ENCODE data around the gene ANKRD40.

- TF ChIP-seq RAD21 (IDR thresholded peaks at IDR 0.05), result no peak
- no peak for TF ChIP-seq CTCF (IDR thresholded peaks at IDR 0.05; ENCODE audit: low read depth, low read length, missing input control)
- TF ChIP-seq MAX (IDR thresholded peaks at IDR 0.05), result no peak
- TF ChIP-seq ZBTB33 (IDR thresholded peaks at IDR 0.05), result no peak
- no peak for TF ChIP-seq TAF1 (conservative IDR thresholded peaks at IDR 0.05)
- no peak for TF ChIP-seq REST (IDR thresholded peaks at IDR 0.05)
- no peak for TF ChIP-seq SP1 (IDR thresholded peaks at IDR 0.05)
- no peak for TF ChIP-seq RXRA (IDR thresholded peaks at IDR 0.05)
- no peak for TF ChIP-seq JUND (IDR thresholded peaks at IDR 0.05)
- TF ChIP-seq ATF3 (IDR thresholded peaks at IDR 0.05), result no peak
- TF ChIP-seq HNF4A (conservative IDR thresholded peaks at IDR 0.05), result peak in 1 of 2 donors; percentile 27
- TF ChIP-seq GABPA (IDR thresholded peaks at IDR 0.05 in 1 of 2, conservative IDR thresholded peaks at IDR 0.05 in 1 of 2), result no peak
These were observed 18.3 kb upstream of the ANKRD40 start for GRCh38 chr17:50725769-50726655.

Data from liver (tissue), 3 donors.